GM23248 (cell line): ENCODE results near the gene PCSK2. TPM values are rescaled to one million over a fixed set of nuclear protein-coding genes. Genes with fewer than 3 reads are reported as not detected.

Experiments used
- DNase-seq: peaks from one replicate; pipeline ENCODE4 v3.0.0-alpha.2; 2015
- H2AFZ ChIP-seq: fragments of 200-600 bp; sonication (generic); 2 replicates; pipeline ENCODE4 v1.6.1; 2016; ENCODE audit warnings: antibody characterized with exemption
- H3F3A ChIP-seq: fragments of 200-600 bp; sonication (generic); 2 replicates; pipeline ENCODE4 v1.6.1; 2016; ENCODE audit warnings: mild to moderate bottlenecking, antibody characterized with exemption, mixed run types; ENCODE audit not compliant: insufficient read depth
- H3K27ac ChIP-seq: fragments of 200-600 bp; sonication (generic); 2 replicates; pipeline ENCODE4 v1.5.1; 2016; ENCODE audit warnings: mild to moderate bottlenecking
- H3K27me3 ChIP-seq: fragments of 200-600 bp; sonication (generic); replicated peaks from 2 replicates; pipeline ENCODE4 v1.6.1; 2016; ENCODE audit warnings: mild to moderate bottlenecking; ENCODE audit not compliant: insufficient read depth
- H3K36me3 ChIP-seq: fragments of 200-600 bp; sonication (generic); 2 replicates; pipeline ENCODE4 v1.6.1; 2016; ENCODE audit warnings: low read depth, mild to moderate bottlenecking
- H3K4me1 ChIP-seq: fragments of 200-600 bp; sonication (generic); 2 replicates; pipeline ENCODE4 v1.6.1; 2016; ENCODE audit warnings: mild to moderate bottlenecking; ENCODE audit not compliant: insufficient read depth
- H3K4me2 ChIP-seq: fragments of 200-600 bp; sonication (generic); one replicate; pipeline ENCODE4 v1.6.1; 2016; ENCODE audit warnings: mild to moderate bottlenecking; ENCODE audit not compliant: unreplicated experiment
- H3K4me3 ChIP-seq: fragments of 200-600 bp; sonication (generic); 2 replicates; pipeline ENCODE4 v1.5.1; 2016; ENCODE audit warnings: mild to moderate bottlenecking
- H3K79me2 ChIP-seq: fragments of 200-600 bp; sonication (generic); 2 replicates; pipeline ENCODE4 v1.6.1; 2016; ENCODE audit warnings: mild to moderate bottlenecking; ENCODE audit not compliant: insufficient read depth
- H3K9ac ChIP-seq: fragments of 200-600 bp; sonication (generic); 2 replicates; pipeline ENCODE4 v1.6.1; 2016; ENCODE audit warnings: mild to moderate bottlenecking
- H3K9me2 ChIP-seq: fragments of 200-600 bp; sonication (generic); 2 replicates; pipeline ENCODE4 v1.6.1; 2016; ENCODE audit warnings: mixed run types, mild to moderate bottlenecking, moderate library complexity; ENCODE audit not compliant: insufficient read depth
- H3K9me3 ChIP-seq: fragments of 200-600 bp; sonication (generic); one replicate; pipeline ENCODE4 v1.6.1; 2017; ENCODE audit warnings: low read depth
- H4K20me1 ChIP-seq: fragments of 200-600 bp; sonication (generic); 2 replicates; pipeline ENCODE4 v1.6.0; 2016; ENCODE audit not compliant: insufficient read depth
- EZH2 ChIP-seq: fragments of 200-600 bp; sonication (generic); IDR thresholded peaks from 2 replicates; pipeline ENCODE4 v1.6.1; 2018; ENCODE audit warnings: antibody characterized with exemption, mild to moderate bottlenecking; ENCODE audit not compliant: insufficient read depth, poor library complexity, severe bottlenecking
- EZH2phosphoT487 ChIP-seq: fragments of 200-600 bp; sonication (generic); IDR thresholded peaks from 2 replicates; pipeline ENCODE4 v1.6.1; 2018; ENCODE audit warnings: antibody characterized with exemption, moderate library complexity, mild to moderate bottlenecking, low read depth; ENCODE audit not compliant: insufficient read depth
- WGBS, 2 experiments: methylation state at CpG; one replicate each; pipeline ENCODE4 v1.1.6; 2015 to 2017; ENCODE audit warnings: low lambda C conversion rate in 2 of 2, low coverage in 1 of 2; ENCODE audit errors: missing lambda C conversion rate in 2 of 2; 5-methylcytosine and 5-hydroxymethylcytosine counted together
- in situ Hi-C: fragments of 300-500 bp; cut with MboI; formaldehyde crosslinking; loops from 2 replicates; pipeline ENCODE4 v1.15.0; 2020
- polyA plus RNA-seq: library from polyadenylated mRNA; unstranded; fragments of >200 nt; fragmentation: Nextera tagmentation; extraction: Ambion mirVana; gene quantifications from 2 replicates; pipeline ENCODE4 v1.2.1, GENCODE V29; 2016
- total RNA-seq: library from RNA; depleted of rRNA; stranded (reverse); fragments of >200 nt; shearing (Covaris generic); gene quantifications from 2 replicates; pipeline ENCODE4 v1.2.3, GENCODE V29; 2014

PCSK2 gene
- total and polyA plus RNA-seq, 2 experiments from 2014 or later: not detected

DNA sequence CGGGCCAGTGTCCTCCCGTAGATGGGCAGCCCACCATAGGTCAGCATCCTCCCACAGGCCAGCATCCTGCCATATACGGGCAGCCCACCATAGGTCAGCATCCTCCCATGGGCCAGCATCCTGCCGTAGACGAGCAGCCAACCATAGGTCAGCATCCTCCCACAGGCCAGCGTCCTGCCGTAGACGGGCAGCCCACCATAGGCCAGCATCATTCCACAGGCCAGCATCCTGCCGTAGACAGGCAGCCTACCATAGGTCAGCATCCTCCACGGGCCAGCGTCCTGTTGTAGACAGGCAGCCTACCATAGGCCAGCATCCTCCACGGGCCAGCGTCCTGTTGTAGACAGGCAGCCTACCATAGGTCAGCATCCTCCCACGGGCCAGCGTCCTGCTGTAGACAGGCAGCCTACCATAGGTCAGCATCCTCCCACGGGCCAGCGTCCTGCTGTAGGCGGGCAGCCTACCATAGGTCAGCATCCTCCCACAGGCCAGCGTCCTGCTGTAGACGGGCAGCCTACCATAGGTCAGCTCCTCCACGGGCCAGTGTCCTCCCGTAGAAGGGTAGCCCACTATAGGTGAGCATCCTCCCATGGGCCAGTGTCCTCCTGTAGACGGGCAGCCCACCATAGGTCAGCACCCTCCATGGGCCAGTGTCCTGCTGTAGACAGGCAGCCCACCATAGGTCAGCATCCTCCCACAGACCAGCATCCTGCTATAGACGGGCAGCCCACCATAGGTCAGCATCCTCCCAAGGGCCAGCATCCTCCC, 241.4 kb downstream of the PCSK2 start:
- no peak overlapping the region for H3K4me3 ChIP-seq
- no peaks in the 10 kb centered on the region for H3K9me2 ChIP-seq
- no peaks in the 10 kb centered on the region for H4K20me1 ChIP-seq
- H3K4me2 ChIP-seq: no peak overlapping the region
- no peaks in the 10 kb centered on the region for H3F3A ChIP-seq
- H3K9me3 ChIP-seq: no peaks in the 10 kb centered on the region
- no peak overlapping the region for H3K9ac ChIP-seq
- H3K27ac ChIP-seq: no peak overlapping the region
- H3K79me2 ChIP-seq: no peaks in the 10 kb centered on the region
- 0 out of 2 replicates have a peak, but pooled peaks cover 3% of the 10 kb centered on the region for H3K27me3 ChIP-seq
- WGBS, 2 experiments: 57 to 64% methylated on average over 18 to 22 of the region's 24 CpGs
- no peaks in the 10 kb centered on the region for H3K36me3 ChIP-seq
- no peaks in the 10 kb centered on the region for H3K4me1 ChIP-seq
- no peak overlapping the region for H2AFZ ChIP-seq
- in situ Hi-C loops: no loop called here
- no peak for DNase-seq
- TF ChIP-seq EZH2phosphoT487 (no peak), EZH2 (no peak)

- WGBS, 2 experiments: 45 to 51% methylated on average over 7 of the region's 7 CpGs
Measured at GRCh38 chr20:17469246-17470030, 242.6 kb downstream of the PCSK2 start.

GRCh38 chr20:17470521-17470920, 243.7 kb downstream of the PCSK2 start:
- TF ChIP-seq EZH2 (no peak), EZH2phosphoT487 (no peak)
- H3K36me3 ChIP-seq: no peaks in the 10 kb centered on the region
- no peaks in the 10 kb centered on the region for H4K20me1 ChIP-seq
- no peak overlapping the region for H2AFZ ChIP-seq
- DNase-seq: no peak
- in situ Hi-C loops: no loop called here
- no peaks in the 10 kb centered on the region for H3K9me3 ChIP-seq
- H3K4me2 ChIP-seq: no peak overlapping the region
- H3K79me2 ChIP-seq: no peaks in the 10 kb centered on the region
- H3F3A ChIP-seq: no peaks in the 10 kb centered on the region
- peaks cover 9% of the 10 kb centered on the region; the same call in 1 of the 2 replicates for H3K27me3 ChIP-seq
- no peak overlapping the region for H3K4me3 ChIP-seq
- no peak overlapping the region for H3K27ac ChIP-seq
- H3K4me1 ChIP-seq: no peaks in the 10 kb centered on the region
- WGBS, 2 experiments: 44 to 49% methylated on average over 5 of the region's 5 CpGs
- no peaks in the 10 kb centered on the region for H3K9me2 ChIP-seq
- no peak overlapping the region for H3K9ac ChIP-seq

More at GRCh38 chr20:17469246-17470030, 242.6 kb downstream of the PCSK2 start:
- no peaks in the 10 kb centered on the region for H3K9me2 ChIP-seq
- no peaks in the 10 kb centered on the region for H3K36me3 ChIP-seq
- no peaks in the 10 kb centered on the region for H3K4me1 ChIP-seq
- in situ Hi-C loops: no loop called here
- H3K27ac ChIP-seq: no peak overlapping the region
- peaks cover 9% of the 10 kb centered on the region; the same call in 1 of the 2 replicates for H3K27me3 ChIP-seq
- H4K20me1 ChIP-seq: no peaks in the 10 kb centered on the region
- no peaks in the 10 kb centered on the region for H3K79me2 ChIP-seq
- H3K4me2 ChIP-seq: no peak overlapping the region
- H2AFZ ChIP-seq: no peak overlapping the region
- no peak for DNase-seq
- H3K9me3 ChIP-seq: no peaks in the 10 kb centered on the region
- no peak overlapping the region for H3K4me3 ChIP-seq
- H3F3A ChIP-seq: no peaks in the 10 kb centered on the region
- no peak overlapping the region for H3K9ac ChIP-seq
- TF ChIP-seq EZH2phosphoT487 (no peak), EZH2 (no peak)

- no peaks in the 10 kb centered on the region for H3K36me3 ChIP-seq
- H3K27me3 ChIP-seq: peaks cover 9% of the 10 kb centered on the region; the same call in 1 of the 2 replicates
- no peak overlapping the region for H3K27ac ChIP-seq
- H3K79me2 ChIP-seq: no peaks in the 10 kb centered on the region
- WGBS, 2 experiments: 56 to 58% methylated on average over 9 of the region's 9 CpGs
- TF ChIP-seq EZH2phosphoT487 (no peak), EZH2 (no peak)
- in situ Hi-C loops: no loop called here
- H3K4me1 ChIP-seq: no peaks in the 10 kb centered on the region
- no peak overlapping the region for H3K4me3 ChIP-seq
- H3F3A ChIP-seq: no peaks in the 10 kb centered on the region
- H3K9ac ChIP-seq: no peak overlapping the region
- no peaks in the 10 kb centered on the region for H3K9me2 ChIP-seq
- H3K4me2 ChIP-seq: no peak overlapping the region
- H2AFZ ChIP-seq: no peak overlapping the region
- no peaks in the 10 kb centered on the region for H3K9me3 ChIP-seq
- no peak for DNase-seq
- H4K20me1 ChIP-seq: no peaks in the 10 kb centered on the region
Measured at GRCh38 chr20:17470973-17471372, 244.1 kb downstream of the PCSK2 start.
